Fibroblast of the aortic adventitia (primary cell): ENCODE data around the gene PLXNB1. TPM values are rescaled to one million over a fixed set of nuclear protein-coding genes. Genes with fewer than 3 reads are reported as not detected.

Experiments used
- DNase-seq: peaks from one replicate; pipeline ENCODE4 v3.0.0-alpha.2; 2010; ENCODE audit warnings: low read depth
- H3K4me3 ChIP-seq: 2 replicates; pipeline ENCODE4 v1.5.1; 2011; ENCODE audit warnings: low read depth, mild to moderate bottlenecking, control low read depth, low read length, moderate library complexity
- total RNA-seq: library from RNA; depleted of rRNA; stranded (reverse); fragments of >200 nt; gene quantifications from 2 replicates; pipeline ENCODE4 v1.2.3, GENCODE V29; 2012; ENCODE audit warnings: low replicate concordance
- TF ChIP-seq, protein P1 (sequence below): IDR thresholded peaks from 2 replicates; pipeline ENCODE4 v1.5.1; 2011; ENCODE audit warnings: mild to moderate bottlenecking, low read length, control low read depth, inconsistent platforms; ENCODE audit not compliant: insufficient read depth

PLXNB1 gene
- total RNA-seq, 1 donor: 30.0 TPM

DNA sequence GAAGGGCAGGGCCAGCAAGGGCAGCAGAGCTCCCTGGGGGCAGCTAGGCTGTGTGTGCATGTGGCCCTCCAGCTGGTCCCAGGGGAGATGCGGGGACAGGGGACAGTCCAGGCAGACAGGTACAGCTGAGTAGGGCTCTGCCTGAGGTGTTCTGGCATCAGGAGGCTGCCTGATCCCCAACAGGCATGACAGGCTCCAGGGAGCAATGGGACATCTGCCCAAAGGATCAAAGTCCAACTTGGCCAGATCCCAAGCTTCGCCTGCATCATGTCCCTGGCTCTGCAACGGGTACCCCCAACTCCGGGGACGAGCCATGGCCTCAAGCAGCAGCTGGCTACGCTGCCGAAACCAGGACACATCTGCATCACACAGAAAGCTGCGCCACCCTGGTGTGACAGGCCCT lies 38.4 kb upstream of the PLXNB1 start:
- TF ChIP-seq, protein P1, sequence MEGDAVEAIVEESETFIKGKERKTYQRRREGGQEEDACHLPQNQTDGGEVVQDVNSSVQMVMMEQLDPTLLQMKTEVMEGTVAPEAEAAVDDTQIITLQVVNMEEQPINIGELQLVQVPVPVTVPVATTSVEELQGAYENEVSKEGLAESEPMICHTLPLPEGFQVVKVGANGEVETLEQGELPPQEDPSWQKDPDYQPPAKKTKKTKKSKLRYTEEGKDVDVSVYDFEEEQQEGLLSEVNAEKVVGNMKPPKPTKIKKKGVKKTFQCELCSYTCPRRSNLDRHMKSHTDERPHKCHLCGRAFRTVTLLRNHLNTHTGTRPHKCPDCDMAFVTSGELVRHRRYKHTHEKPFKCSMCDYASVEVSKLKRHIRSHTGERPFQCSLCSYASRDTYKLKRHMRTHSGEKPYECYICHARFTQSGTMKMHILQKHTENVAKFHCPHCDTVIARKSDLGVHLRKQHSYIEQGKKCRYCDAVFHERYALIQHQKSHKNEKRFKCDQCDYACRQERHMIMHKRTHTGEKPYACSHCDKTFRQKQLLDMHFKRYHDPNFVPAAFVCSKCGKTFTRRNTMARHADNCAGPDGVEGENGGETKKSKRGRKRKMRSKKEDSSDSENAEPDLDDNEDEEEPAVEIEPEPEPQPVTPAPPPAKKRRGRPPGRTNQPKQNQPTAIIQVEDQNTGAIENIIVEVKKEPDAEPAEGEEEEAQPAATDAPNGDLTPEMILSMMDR: no peak
- no peak for DNase-seq
- H3K4me3 ChIP-seq: no peak overlapping the region

DNA sequence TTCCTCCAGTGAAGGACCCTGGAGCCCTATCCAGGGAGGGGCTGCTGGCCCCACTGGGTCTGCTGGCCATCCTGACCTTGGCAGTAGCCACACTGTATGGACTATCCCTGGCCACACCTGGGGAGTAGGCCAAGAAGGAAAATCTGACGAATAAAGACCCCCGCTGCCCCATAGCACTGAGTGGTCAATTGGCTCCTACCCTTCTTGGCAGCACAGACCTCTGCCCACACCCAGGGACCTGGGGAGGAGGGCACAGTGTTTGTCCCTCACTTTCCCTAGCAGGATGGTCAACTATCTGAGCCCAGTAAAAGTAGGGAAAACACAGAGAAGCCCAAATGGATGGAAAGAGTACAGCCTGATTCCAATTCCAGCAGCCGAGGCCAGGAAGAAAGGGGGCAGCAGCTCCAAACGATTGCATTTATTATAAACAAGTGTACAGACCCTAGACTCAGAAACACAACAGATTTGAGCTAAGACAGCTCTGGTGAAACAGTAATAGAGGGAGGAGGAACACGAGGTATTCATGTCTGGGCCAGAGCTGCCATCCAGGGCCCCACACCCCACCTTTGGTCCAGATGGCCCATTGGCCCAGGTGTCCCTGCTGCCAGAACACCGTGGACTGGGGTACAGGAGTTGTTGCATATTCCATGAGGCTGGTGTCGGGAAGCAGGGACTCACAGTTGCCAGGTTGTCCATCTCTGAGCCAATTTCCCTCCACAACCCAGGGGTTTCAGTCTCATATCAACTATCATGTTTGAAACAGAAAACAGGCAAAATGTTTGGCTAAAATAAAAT lies 37.8 kb upstream of the PLXNB1 start:
- DNase-seq: no peak
- H3K4me3 ChIP-seq: peak overlapping the region; percentile 66
- TF ChIP-seq, protein P1: no peak

DNA sequence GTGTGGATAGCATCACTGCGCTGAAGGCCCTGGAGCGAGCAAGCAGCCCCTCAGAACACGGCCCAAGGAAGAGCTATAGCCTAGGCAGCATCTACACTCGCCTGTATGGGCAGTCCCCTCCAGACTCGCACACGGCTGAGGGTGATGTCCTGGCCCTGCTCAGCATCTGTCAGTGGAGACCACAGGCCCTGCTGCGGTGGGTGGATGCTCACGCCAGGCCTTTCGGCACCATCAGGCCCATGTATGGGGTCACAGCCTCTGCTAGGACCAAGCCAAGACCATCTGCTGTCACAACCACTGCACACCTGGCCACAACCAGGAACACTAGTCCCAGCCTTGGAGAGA lies 37.2 kb upstream of the PLXNB1 start:
- peak overlapping the region; percentile 66 for H3K4me3 ChIP-seq
- no peak for DNase-seq
- TF ChIP-seq, protein P1: no peak

DNA sequence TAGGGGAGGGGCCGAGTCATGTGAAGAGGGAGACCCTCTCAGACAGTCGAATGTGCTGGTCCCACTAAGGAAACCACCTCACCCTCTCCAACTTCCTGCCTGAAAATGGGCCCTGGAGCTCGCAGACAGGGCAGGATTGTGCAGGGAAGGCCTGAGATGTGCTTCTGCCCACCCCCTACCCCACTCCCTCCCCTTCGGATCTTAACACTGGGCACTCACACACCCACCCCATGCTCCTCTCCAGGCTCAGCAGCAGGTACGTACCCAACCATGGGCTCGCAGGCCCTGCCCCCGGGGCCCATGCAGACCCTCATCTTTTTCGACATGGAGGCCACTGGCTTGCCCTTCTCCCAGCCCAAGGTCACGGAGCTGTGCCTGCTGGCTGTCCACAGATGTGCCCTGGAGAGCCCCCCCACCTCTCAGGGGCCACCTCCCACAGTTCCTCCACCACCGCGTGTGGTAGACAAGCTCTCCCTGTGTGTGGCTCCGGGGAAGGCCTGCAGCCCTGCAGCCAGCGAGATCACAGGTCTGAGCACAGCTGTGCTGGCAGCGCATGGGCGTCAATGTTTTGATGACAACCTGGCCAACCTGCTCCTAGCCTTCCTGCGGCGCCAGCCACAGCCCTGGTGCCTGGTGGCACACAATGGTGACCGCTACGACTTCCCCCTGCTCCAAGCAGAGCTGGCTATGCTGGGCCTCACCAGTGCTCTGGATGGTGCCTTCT lies 36.7 kb upstream of the PLXNB1 start:
- H3K4me3 ChIP-seq: peak overlapping the region; percentile 66
- TF ChIP-seq, protein P1: no peak
- DNase-seq: no peak

DNA sequence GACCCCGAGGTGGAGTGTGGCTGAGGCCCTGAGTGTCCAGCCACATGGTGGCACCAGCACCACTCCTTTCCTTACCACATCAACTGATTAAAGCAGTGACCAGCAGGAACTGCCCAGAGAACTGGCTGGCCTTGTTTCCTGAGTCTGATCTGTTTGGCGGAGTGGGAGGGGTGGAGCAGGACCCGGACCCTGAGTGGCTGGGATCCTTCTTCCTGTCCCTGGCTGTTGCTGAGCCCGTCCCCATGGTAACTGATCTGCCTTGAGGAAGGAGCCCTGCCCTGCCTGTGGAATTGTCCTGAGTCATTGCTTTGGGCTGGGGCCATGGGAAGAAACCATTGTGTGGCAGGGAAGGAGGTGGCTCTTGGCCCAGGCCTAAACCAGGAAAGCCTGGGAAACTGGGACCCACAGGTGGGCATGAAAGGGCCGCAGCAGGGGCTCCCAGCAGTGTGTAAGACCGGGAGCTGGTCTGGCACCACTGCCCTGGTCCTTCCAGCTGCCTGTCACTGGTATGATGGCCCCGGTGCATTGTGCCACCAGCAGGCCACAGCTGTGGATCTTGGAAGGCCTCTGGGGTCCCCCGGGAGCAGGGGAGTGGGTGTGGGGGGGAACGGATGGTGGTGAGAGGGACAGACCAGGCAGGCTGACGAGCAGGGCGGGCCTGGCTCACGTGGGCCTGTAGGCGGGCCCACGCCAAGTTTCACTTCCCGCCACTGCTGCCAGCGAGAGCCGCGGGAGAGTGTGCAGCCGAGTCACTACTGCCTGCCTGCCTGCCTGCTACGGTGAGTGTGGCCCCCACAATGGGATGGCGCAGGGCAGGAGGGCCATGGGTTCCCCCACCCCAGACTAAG lies 35.9 kb upstream of the PLXNB1 start:
- TF ChIP-seq, protein P1: peak; percentile 72
- peak overlapping the region; percentile 66 for H3K4me3 ChIP-seq
- peak; percentile 100 for DNase-seq

DNA sequence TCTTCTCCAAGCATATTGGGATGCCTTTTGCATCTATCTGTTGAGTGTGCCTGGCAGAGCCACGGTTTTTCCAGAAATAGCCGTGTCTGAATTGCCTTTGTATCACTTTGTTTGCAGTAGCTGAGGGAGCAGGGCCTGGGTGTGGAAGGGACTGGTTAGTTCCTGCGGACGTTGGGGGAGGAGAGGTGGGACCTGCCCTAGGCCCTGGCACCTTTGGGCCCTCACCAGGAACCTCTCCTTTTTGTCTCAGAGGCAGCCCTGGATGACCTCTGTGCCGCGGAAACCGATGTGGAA lies 35.3 kb upstream of the PLXNB1 start:
- TF ChIP-seq, protein P1: no peak
- H3K4me3 ChIP-seq: peak overlapping the region; percentile 9
- DNase-seq: no peak
